OCI-LY1 (cell line): ENCODE data around the gene CMTM8.

ENCODE experiments used
- CTCF ChIP-seq: fragments of 200-600 bp; sonication (generic), shearing (Covaris generic); IDR thresholded peaks from 2 replicates; pipeline ENCODE4 v1.5.1; 2017; ENCODE audit warnings: mild to moderate bottlenecking, antibody characterized with exemption, low read length, moderate library complexity, mixed read lengths
- EZH2 ChIP-seq: fragments of 200-600 bp; sonication (generic), shearing (Covaris generic); IDR thresholded peaks from 2 replicates; pipeline ENCODE4 v1.8.0; 2017; ENCODE audit warnings: borderline replicate concordance, mixed run types, mild to moderate bottlenecking, antibody characterized with exemption, low read length, moderate library complexity, mixed read lengths

GRCh38 chr3:32194653-32195052 lies 43.8 kb upstream of the CMTM8 start:
- no peak for TF ChIP-seq EZH2
- TF ChIP-seq CTCF, result no peak
